ENCODE results near the gene HEATR5B.

DNA sequence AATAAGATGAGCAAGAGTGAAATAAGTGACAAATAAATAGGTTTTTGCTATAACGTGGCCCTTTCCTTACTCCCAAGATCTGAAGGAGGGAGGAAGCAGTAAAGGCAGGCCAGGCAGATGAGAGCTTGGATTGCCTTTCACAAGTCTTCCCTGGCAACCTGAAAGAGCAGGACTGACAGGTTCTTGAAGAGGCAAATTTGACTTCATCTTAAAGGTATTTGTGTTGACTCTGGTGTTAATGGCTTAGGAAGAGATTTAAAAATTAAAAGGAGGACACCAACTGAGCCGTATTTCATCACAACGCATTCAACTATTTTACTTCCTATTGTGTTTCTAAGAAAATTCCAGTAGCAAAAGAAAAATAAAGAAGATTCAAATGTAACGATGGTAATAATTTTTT lies 121.1 kb downstream of the HEATR5B start:
- no peak for TF ChIP-seq FOXM1 (IDR thresholded peaks at IDR 0.05; ENCODE audit: borderline replicate concordance)
- no peak for TF ChIP-seq SP1 (IDR thresholded peaks at IDR 0.05)
- TF ChIP-seq PKNOX1 (IDR thresholded peaks at IDR 0.05) = no peak
- no peak for TF ChIP-seq LEF1 (IDR thresholded peaks at IDR 0.05; ENCODE audit: borderline replicate concordance)
- TF ChIP-seq BHLHE40 (IDR thresholded peaks at IDR 0.05; ENCODE audit: borderline replicate concordance) = no peak
- TF ChIP-seq L3MBTL2 (conservative IDR thresholded peaks at IDR 0.05) = no peak
- no peak for TF ChIP-seq FOXK2 (IDR thresholded peaks at IDR 0.05)
- TF ChIP-seq SUZ12 (IDR thresholded peaks at IDR 0.05) = no peak
- no peak for TF ChIP-seq TARDBP (IDR thresholded peaks at IDR 0.05)
- TF ChIP-seq HDGF (IDR thresholded peaks at IDR 0.05; ENCODE audit: borderline replicate concordance) = no peak
- no peak for TF ChIP-seq ELF4 (IDR thresholded peaks at IDR 0.05)
- no peak for TF ChIP-seq ZNF384 (IDR thresholded peaks at IDR 0.05)
- TF ChIP-seq CTBP1 (IDR thresholded peaks at IDR 0.05; ENCODE audit: borderline replicate concordance) = no peak
- no peak for TF ChIP-seq FOXA1 (IDR thresholded peaks at IDR 0.05)
